ENCODE results near the gene GRB2.
"Not testable (repeated sequence)": the region's sequence is repeated elsewhere in the genome, so short reads cannot be mapped to it uniquely, and the experiment has no call there.

GRB2 gene

GRCh38 chr17:75405365-75406221 is at the start of gene GRB2:
Gene GRB2, minus strand, starts transcription at chr17:75405678. Its CDS starts 12,050 bp downstream, at chr17:75393628.
- peak; percentile 99 for DNase-seq (ENCODE audit: low read depth in 2 of 2)

DNA sequence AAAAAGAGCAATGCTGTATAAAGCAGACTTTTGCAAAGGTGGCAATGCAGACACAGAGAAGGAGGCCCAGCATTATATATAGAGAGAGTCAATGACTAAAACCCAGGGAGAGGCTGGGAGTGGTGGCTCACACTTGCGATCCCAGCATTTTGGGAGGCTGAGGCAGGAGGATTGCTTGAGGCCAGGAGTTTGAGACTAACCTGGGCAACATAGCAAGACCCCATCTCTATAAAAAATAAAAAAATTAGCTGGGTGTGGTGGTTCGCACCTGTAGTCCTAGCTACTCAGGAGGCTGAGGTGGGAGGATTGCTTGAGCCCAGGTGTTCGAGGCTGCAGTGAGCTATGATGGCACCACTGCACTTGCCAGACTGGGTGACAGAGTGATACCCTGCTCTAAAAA is 49.2 kb upstream of the GRB2 start:
- DNase-seq (ENCODE audit: low read depth in 2 of 2): not testable (repeated sequence)

- DNase-seq (ENCODE audit: low read depth in 2 of 2): no peak
These were observed 48.7 kb upstream of the GRB2 start for GRCh38 chr17:75454193-75454592.

DNA sequence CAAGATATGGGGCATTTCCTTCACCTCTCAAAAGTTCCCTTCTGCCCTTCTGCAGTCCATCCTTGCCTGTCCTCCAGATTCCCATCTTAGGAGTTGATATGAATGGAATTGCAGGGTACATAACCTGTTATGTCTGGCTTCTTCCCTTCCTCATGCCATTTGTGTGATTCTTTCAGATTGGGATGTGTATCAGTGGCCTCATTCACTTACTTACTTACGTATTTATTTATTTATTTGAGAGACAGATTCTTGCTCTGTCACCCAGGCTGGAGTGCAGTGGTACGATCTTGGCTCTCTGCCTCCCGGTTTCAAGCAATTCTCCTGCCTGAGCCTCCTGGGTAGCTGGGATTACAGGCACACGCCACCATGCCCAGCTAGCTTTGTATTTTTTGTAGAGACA is 44.8 kb upstream of the GRB2 start:
- DNase-seq (ENCODE audit: low read depth in 2 of 2): no peak

DNA sequence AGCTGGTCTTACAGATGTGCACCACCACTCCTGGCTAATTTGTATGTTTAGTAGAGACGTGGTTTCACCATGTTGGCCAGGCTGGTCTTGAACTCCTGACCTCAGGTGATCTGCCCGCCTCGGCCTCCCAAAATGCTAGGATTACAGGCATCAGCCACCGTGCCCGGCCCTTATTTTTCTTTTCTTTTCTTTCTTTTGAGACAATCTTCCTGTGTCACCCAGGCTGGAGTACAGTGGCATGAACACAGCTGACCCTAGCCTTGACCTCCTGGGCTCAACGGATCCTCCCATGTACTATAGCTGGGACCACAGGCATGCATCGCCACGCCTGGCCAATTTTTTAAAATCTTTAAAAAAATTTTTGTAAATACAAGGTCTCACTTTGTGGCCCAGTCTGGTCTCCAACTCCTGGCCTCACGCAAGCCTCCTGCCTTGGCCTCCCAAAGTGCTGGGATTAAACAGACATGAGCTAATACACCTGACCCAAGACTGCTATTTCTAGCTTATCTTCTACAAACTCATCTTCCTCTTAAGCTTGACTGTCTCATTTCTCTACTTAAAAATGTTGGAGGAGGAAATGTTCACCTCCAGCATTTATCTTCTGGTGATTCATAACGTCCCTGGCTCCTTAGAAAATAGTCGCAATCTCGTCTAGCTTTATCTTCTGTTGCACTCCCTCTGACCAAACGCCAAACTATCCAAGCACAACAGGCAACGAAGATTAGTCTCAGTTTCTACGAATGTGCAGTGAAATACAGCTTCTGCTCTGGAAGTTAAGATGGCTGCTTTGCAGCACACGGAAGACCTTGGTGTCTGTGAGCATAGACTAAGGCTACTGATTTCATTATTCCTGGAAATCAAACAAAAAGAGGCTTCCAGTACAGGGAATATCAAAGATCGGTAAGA is 42.7 kb upstream of the GRB2 start:
- DNase-seq (ENCODE audit: low read depth in 2 of 2): no peak

- not testable (repeated sequence) for DNase-seq (ENCODE audit: low read depth in 2 of 2)
These were observed 40.4 kb upstream of the GRB2 start for GRCh38 chr17:75445896-75446295.

DNA sequence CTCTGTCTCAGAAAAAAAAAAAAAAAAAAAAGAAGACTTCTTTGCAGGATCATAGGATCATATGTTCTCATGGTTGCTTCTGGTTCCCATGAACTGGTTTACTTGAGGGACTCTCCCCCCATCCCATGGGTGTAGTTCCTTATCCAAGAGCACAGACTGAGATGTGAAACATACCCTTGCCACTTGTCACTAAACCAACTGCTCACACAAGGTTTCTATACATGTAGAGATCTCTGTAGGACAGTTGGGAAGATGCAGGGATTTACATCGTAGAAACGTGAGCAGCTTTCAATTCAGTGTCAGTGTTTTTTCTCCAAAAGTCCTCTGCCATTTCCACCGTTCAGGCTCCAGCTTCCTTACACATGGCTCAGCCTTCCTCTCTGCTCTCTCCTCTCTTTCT is 39.8 kb upstream of the GRB2 start:
- DNase-seq (ENCODE audit: low read depth in 2 of 2): no peak

GRCh38 chr17:75442168-75443103 is 37.0 kb upstream of the GRB2 start:
- no peak for DNase-seq (ENCODE audit: low read depth in 2 of 2)

- DNase-seq (ENCODE audit: low read depth in 2 of 2): no peak
These were observed 35.4 kb upstream of the GRB2 start for GRCh38 chr17:75440738-75441448.

GRCh38 chr17:75439287-75439686 is 33.8 kb upstream of the GRB2 start:
- DNase-seq (ENCODE audit: low read depth in 2 of 2): no peak

GRCh38 chr17:75437404-75437803 is 31.9 kb upstream of the GRB2 start:
- not testable (repeated sequence) for DNase-seq (ENCODE audit: low read depth in 2 of 2)

GRCh38 chr17:75434433-75434832 is 29.0 kb upstream of the GRB2 start:
- DNase-seq (ENCODE audit: low read depth in 2 of 2): not testable (repeated sequence)

- no peak for DNase-seq (ENCODE audit: low read depth in 2 of 2)
These were observed 27.8 kb upstream of the GRB2 start for GRCh38 chr17:75433218-75433783.

DNA sequence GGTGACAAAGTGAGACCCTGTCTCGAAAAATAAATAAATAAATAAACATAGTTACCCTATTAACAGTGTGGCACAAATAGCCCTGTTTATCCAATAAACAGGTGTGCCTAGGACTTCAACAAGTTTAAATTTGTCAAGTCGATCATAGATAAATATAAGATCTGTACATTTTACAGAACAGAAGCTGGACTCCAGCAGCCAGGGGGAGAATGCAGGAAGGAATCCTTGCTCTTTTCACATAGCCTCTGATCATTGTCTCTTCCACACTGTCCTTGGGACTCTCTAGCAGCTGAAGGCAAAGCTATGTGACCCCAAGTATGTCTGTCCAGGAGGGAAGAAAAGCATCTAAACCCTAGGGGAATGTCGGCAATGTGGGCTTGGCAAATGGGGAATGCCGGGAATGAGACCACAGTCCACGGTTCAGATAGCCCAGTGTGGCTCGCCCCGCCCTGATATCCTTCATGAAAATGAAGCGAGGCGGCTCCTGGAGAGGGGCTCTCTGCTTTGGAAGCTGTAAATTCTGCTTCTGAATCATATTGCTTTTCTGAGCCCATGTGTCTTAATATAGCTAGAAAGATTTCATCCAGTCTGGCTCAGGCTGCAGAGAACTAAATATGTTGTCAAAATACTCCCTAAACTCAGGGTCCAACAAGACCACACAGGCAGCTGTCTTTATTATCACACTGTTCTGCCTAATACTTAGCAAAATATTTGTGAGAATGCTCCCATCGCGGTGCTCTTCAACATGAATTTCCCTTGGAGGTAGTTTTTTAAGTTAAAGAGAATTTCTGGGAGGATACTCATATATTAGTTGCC is 24.9 kb upstream of the GRB2 start:
- DNase-seq (ENCODE audit: low read depth in 2 of 2): no peak

- DNase-seq (ENCODE audit: low read depth in 2 of 2): no peak
These were observed 23.3 kb upstream of the GRB2 start for GRCh38 chr17:75428543-75429469.

GRCh38 chr17:75418531-75418930 is 13.1 kb upstream of the GRB2 start:
- DNase-seq (ENCODE audit: low read depth in 2 of 2): no peak

- no peak for DNase-seq (ENCODE audit: low read depth in 2 of 2)
These were observed 11.6 kb upstream of the GRB2 start for GRCh38 chr17:75417054-75417580.

DNA sequence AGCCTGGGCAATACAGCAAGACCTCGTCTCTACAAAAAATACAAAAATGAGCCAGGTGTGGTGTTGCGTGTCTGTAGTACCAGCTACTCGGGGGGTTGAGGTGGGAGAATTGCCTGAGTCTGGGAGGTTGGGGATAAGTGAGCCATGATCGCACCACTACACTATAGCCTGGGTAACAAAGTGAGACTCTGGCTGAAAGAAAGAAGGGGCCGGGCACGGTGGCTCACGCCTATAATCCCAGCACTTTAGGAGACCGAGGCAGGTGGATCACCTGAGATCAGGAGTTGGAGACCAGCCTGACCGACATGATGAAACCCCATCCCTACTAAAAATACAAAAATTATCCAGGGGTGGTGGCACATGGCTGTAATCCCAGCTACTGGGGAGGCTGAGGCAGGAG is 10.5 kb upstream of the GRB2 start:
- no peak for DNase-seq (ENCODE audit: low read depth in 2 of 2)

Data from stimulated activated CD8-positive, alpha-beta memory T cell treated with anti-CD3 and anti-CD28 coated beads, Interleukin-2, amount 100 ng/mL, for 1 hour (primary cell).